H9 (cell line): ENCODE results near the gene RABL3. TPM values are rescaled to one million over a fixed set of nuclear protein-coding genes. Genes with fewer than 3 reads are reported as not detected.

Experiments
- DNase-seq: peaks from one replicate; pipeline ENCODE4 v3.0.0-alpha.2; 2017
- H2AFZ ChIP-seq: one replicate; pipeline ENCODE4 v1.6.1; 2013; ENCODE audit warnings: mild to moderate bottlenecking, low read length, control low read depth, moderate library complexity
- H2AK5ac ChIP-seq: 2 replicates; pipeline ENCODE4 v1.6.1; 2013; ENCODE audit warnings: low read length, control low read depth, mixed read lengths; ENCODE audit not compliant: insufficient read length
- H2BK120ac ChIP-seq: one replicate; pipeline ENCODE4 v1.6.1; 2013; ENCODE audit warnings: low read depth, mild to moderate bottlenecking, low read length, control low read depth, inconsistent platforms; ENCODE audit not compliant: poor library complexity, severe bottlenecking
- H2BK12ac ChIP-seq: 2 replicates; pipeline ENCODE4 v1.6.1; 2013; ENCODE audit warnings: low read length, control low read depth, mixed read lengths, low read depth; ENCODE audit not compliant: insufficient read length
- H2BK15ac ChIP-seq: 2 replicates; pipeline ENCODE4 v1.6.1; 2013; ENCODE audit warnings: low read depth, low read length, control low read depth
- H2BK20ac ChIP-seq: one replicate; pipeline ENCODE4 v1.6.1; 2013; ENCODE audit warnings: low read depth, mild to moderate bottlenecking, low read length, control low read depth, inconsistent platforms; ENCODE audit not compliant: poor library complexity, severe bottlenecking
- H2BK5ac ChIP-seq: 2 replicates; pipeline ENCODE4 v1.6.1; 2013; ENCODE audit warnings: low read length, control low read depth, mixed read lengths; ENCODE audit not compliant: insufficient read length
- H3K14ac ChIP-seq: 2 replicates; pipeline ENCODE4 v1.6.1; 2013; ENCODE audit warnings: low read length, control low read depth; ENCODE audit not compliant: insufficient read depth
- H3K18ac ChIP-seq: 2 replicates; pipeline ENCODE4 v1.6.1; 2013; ENCODE audit warnings: low read depth, mild to moderate bottlenecking, mixed read lengths, low read length, control low read depth; ENCODE audit not compliant: insufficient read length
- H3K23ac ChIP-seq: 2 replicates; pipeline ENCODE4 v1.6.1; 2013; ENCODE audit warnings: low read length, control low read depth, mixed read lengths, low read depth; ENCODE audit not compliant: insufficient read length
- H3K23me2 ChIP-seq: 2 replicates; pipeline ENCODE4 v1.6.1; 2013; ENCODE audit warnings: low read depth, mild to moderate bottlenecking, mixed read lengths, low read length, control low read depth; ENCODE audit not compliant: insufficient read length, poor library complexity, severe bottlenecking
- H3K27ac ChIP-seq: 2 replicates; pipeline ENCODE4 v1.5.1; 2013; ENCODE audit warnings: low read length, control low read depth, mixed read lengths, low read depth; ENCODE audit not compliant: insufficient read length
- H3K27me3 ChIP-seq: 2 replicates; pipeline ENCODE4 v1.6.1; 2013; ENCODE audit warnings: low read length, control low read depth, inconsistent platforms; ENCODE audit not compliant: insufficient read depth
- H3K4ac ChIP-seq: 2 replicates; pipeline ENCODE4 v1.6.1; 2013; ENCODE audit warnings: low read depth, mild to moderate bottlenecking, control low read depth, inconsistent platforms, low read length, moderate library complexity
- H3K4me1 ChIP-seq: 2 replicates; pipeline ENCODE4 v1.6.1; 2013; ENCODE audit warnings: low read length, control low read depth, inconsistent platforms; ENCODE audit not compliant: insufficient read depth
- H3K4me2 ChIP-seq: 2 replicates; pipeline ENCODE4 v1.6.1; 2013; ENCODE audit warnings: low read length, control low read depth, mixed read lengths; ENCODE audit not compliant: insufficient read length, insufficient read depth
- H3K56ac ChIP-seq: 2 replicates; pipeline ENCODE4 v1.6.1; 2013; ENCODE audit warnings: low read depth, mild to moderate bottlenecking, mixed read lengths, low read length, control low read depth; ENCODE audit not compliant: insufficient read length
- H3K79me1 ChIP-seq: 2 replicates; pipeline ENCODE4 v1.6.1; 2013; ENCODE audit warnings: low read depth, mild to moderate bottlenecking, moderate library complexity, low read length, control low read depth, inconsistent platforms; ENCODE audit not compliant: insufficient read depth, poor library complexity, severe bottlenecking
- H3K79me2 ChIP-seq: 2 replicates; pipeline ENCODE4 v1.6.1; 2013; ENCODE audit warnings: low read length, control low read depth, inconsistent platforms; ENCODE audit not compliant: insufficient read depth
- H3K9ac ChIP-seq: 2 replicates; pipeline ENCODE4 v1.6.1; 2013; ENCODE audit warnings: low read length, control low read depth, mixed read lengths; ENCODE audit not compliant: insufficient read length; ENCODE audit errors: extremely low read depth
- H3K9me3 ChIP-seq: one replicate; pipeline ENCODE4 v1.6.1; 2013; ENCODE audit warnings: low read depth, low read length, inconsistent platforms; ENCODE audit not compliant: control insufficient read depth
- H3T11ph ChIP-seq: one replicate; pipeline ENCODE4 v1.6.1; 2013; ENCODE audit warnings: mild to moderate bottlenecking, low read length, control low read depth, inconsistent platforms
- H4K20me1 ChIP-seq: one replicate; pipeline ENCODE4 v1.6.1; 2013; ENCODE audit not compliant: control insufficient read depth, insufficient read length, insufficient read depth
- H4K5ac ChIP-seq: 2 replicates; pipeline ENCODE4 v1.6.1; 2013; ENCODE audit warnings: low read depth, mild to moderate bottlenecking, mixed read lengths, low read length, control low read depth; ENCODE audit not compliant: insufficient read length
- H4K8ac ChIP-seq: replicated peaks from 2 replicates; pipeline ENCODE4 v1.6.1; 2013; ENCODE audit warnings: low read length, control low read depth, mixed read lengths, low read depth; ENCODE audit not compliant: insufficient read length
- H4K91ac ChIP-seq: 2 replicates; pipeline ENCODE4 v1.6.1; 2013; ENCODE audit warnings: low read depth, mild to moderate bottlenecking, moderate library complexity, mixed read lengths, low read length, control low read depth; ENCODE audit not compliant: insufficient read length
- H3K27ac Mint-ChIP-seq, 3 experiments: 2 replicates in 2 of 3; 3 replicates in 1 of 3; pipeline ENCODE4 v1.8.0; 2020 to 2021; ENCODE audit warnings: mixed read lengths in 3 of 3, mild to moderate bottlenecking in 1 of 3, moderate library complexity in 1 of 3
- H3K27me3 Mint-ChIP-seq: 2 replicates; pipeline ENCODE4 v1.8.0; 2021; ENCODE audit warnings: low read depth, mild to moderate bottlenecking, moderate library complexity, mixed read lengths
- H3K36me3 Mint-ChIP-seq, 3 experiments: 2 replicates in 2 of 3; 3 replicates in 1 of 3; pipeline ENCODE4 v1.8.0; 2020 to 2021; ENCODE audit warnings: low read depth in 3 of 3, mixed read lengths in 3 of 3; ENCODE audit not compliant: insufficient read depth in 1 of 3
- H3K4me1 Mint-ChIP-seq, 2 experiments: 2 replicates each; pipeline ENCODE4 v1.8.0; 2020; ENCODE audit warnings: mixed read lengths in 2 of 2
- H3K4me3 Mint-ChIP-seq, 2 experiments: 2 replicates in 1 of 2; 3 replicates in 1 of 2; pipeline ENCODE4 v1.8.0; 2020 to 2021; ENCODE audit warnings: mild to moderate bottlenecking in 2 of 2, mixed read lengths in 2 of 2, moderate library complexity in 1 of 2
- H3K9me3 Mint-ChIP-seq, 2 experiments: 2 replicates in 1 of 2; 3 replicates in 1 of 2; pipeline ENCODE4 v1.8.0; 2020; ENCODE audit warnings: mild to moderate bottlenecking in 2 of 2, mixed read lengths in 2 of 2, moderate library complexity in 1 of 2
- CTCF ChIP-seq: fragments of 200-600 bp; sonication (generic); conservative IDR thresholded peaks from 3 replicates; pipeline ENCODE4 v1.8.0; 2021; ENCODE audit warnings: antibody characterized with exemption, mild to moderate bottlenecking
- WGBS: extraction: QIAGEN DNeasy Blood & Tissue Kit; methylation state at CpG from one replicate; pipeline ENCODE4 v1.1.7; 2013; ENCODE audit warnings: missing lambda C conversion rate, low lambda C conversion rate, mixed read lengths; ENCODE audit not compliant: insufficient read length; ENCODE audit errors: extremely low coverage; 5-methylcytosine and 5-hydroxymethylcytosine counted together
- total RNA-seq: library from RNA; stranded (reverse); gene quantifications from 2 replicates; pipeline ENCODE4 v1.2.1, GENCODE V29; 2021

Gene RABL3
- total RNA-seq, 1 experiment from 2014 or later = 26.7 TPM

GRCh38 chr3:120726791-120727190 is 15.5 kb downstream of the RABL3 start:
- Histone ChIP-seq H3K9me3 (no peaks in the 10 kb centered on the region), H4K91ac (no peak overlapping the region), H2BK120ac (no peak overlapping the region), H3K23ac (no peak overlapping the region), H2BK12ac (no peak overlapping the region), H2AFZ (no peak overlapping the region), H4K8ac (no peak overlapping the region), H4K20me1 (no peaks in the 10 kb centered on the region), H3K4ac (no peak overlapping the region), H2BK20ac (no peak overlapping the region), H3K79me2 (no peaks in the 10 kb centered on the region), H3K27ac (no peak overlapping the region), H2AK5ac (no peak overlapping the region), H3K23me2 (no peaks in the 10 kb centered on the region), H3K27me3 (no peaks in the 10 kb centered on the region), H3K14ac (no peak overlapping the region), H3T11ph (no peak overlapping the region), H3K9ac (no peak overlapping the region), H2BK5ac (no peak overlapping the region), H2BK15ac (no peak overlapping the region), H4K5ac (no peak overlapping the region), H3K79me1 (no peaks in the 10 kb centered on the region), H3K4me2 (no peak overlapping the region), H3K4me1 (no peaks in the 10 kb centered on the region), H3K18ac (no peak overlapping the region), H3K56ac (no peak overlapping the region)
- H3K36me3 Mint-ChIP-seq = peaks cover 8 to 20% (median 8%) of the 10 kb centered on the region in 3 experiments; a peak in 6 of 7 replicates
- H3K27me3 Mint-ChIP-seq = no peaks in the 10 kb centered on the region
- no CpG with 5 or more reads among the region's 1 CpG for WGBS
- peak overlapping the region in 1 of 3 experiments; percentile 30; a peak in 2 of 7 replicates for H3K27ac Mint-ChIP-seq
- DNase-seq = no peak
- H3K9me3 Mint-ChIP-seq = peaks cover 6% of the 10 kb centered on the region in 2 experiments; a peak in 3 of 5 replicates
- peaks cover 16 to 19% of the 10 kb centered on the region in 2 experiments for H3K4me1 Mint-ChIP-seq
- no peak for TF ChIP-seq CTCF
- H3K4me3 Mint-ChIP-seq = no peak overlapping the region
